NCI-H1694 (cell line): ENCODE measurements around the gene HEATR1.
"Not testable (repeated sequence)": the region's sequence is repeated elsewhere in the genome, so short reads cannot be mapped to it uniquely, and the experiment has no call there.

ENCODE experiments used
- DNase-seq: peaks from one replicate; lab custom pipeline; 2025; lab: John Stamatoyannopoulos, UW

Gene HEATR1

GRCh38 chr1:236603991-236604904 lies at the start of gene HEATR1:
HEATR1 (minus strand) TSS chr1:236604516; CDS start chr1:236604095, 421 bp downstream.
- peak; percentile 91 for DNase-seq

GRCh38 chr1:236645016-236645680 lies 40.8 kb upstream of the HEATR1 start:
- DNase-seq: no peak

DNA sequence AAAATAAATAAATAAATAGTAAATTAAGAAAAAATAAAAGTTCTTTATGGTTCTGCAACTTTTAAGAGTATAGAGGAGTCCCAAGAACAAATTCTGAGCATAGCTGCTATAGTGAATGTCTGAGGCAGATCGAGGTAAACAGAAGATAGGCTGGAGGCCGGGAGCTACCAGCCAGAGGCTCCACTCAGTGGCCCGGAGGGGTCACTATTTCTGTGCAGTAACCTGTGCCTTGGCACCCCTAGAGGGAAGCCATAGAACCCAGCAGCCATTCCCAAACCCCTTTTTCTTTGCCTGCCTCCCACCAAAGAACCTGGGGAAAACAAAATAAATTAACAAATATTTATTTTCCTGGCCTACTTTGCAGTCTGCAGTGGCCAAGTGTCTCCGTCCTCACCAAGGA lies 38.4 kb upstream of the HEATR1 start:
- DNase-seq: no peak

DNA sequence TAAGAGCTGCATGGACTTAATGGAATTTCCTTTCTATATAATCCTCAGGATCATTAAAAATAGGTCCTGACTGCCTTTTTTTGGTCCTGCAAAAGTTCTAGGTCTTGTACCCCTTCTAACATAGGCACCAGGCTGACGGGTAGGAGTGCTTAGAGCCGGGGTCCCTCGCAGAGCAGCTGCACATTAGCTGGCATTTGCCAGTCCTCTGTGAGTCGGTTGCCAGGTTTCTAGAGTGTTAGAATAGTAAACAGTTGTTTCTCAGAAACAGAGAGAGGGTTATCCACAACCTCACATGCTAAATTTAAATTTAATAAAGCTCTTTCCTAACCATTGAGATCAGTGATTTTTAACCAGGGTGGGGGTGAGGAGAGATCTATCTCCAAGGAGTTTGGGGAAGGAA lies 35.4 kb upstream of the HEATR1 start:
- peak; percentile 11 for DNase-seq

GRCh38 chr1:236638945-236639344 lies 34.6 kb upstream of the HEATR1 start:
- no peak for DNase-seq

GRCh38 chr1:236636017-236636416 lies 31.7 kb upstream of the HEATR1 start:
- DNase-seq: no peak

GRCh38 chr1:236627727-236628408 lies 23.6 kb upstream of the HEATR1 start:
- no peak for DNase-seq

- DNase-seq: no peak
These were observed 19.3 kb upstream of the HEATR1 start for GRCh38 chr1:236623371-236624166.

GRCh38 chr1:236622407-236622806 lies 18.1 kb upstream of the HEATR1 start:
- no peak for DNase-seq

DNA sequence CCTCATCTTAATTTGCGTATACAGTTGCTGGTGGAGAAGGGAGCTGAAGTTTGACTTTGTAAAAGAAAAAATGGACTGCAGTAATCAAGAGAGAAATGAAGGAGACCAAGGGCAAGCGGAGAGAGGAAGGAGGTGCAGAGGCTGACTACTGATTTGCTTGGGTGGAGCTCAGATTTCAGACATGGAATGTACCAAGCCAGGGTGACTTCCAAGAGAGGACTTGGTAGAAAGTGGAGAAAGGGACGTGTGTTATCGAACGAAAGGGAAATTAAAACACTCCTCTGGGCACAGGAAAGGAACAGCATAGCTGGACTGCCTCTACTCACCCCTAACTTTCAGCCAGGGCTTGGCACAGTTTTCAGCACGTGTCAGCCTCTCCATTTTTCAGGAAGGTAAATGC lies 15.1 kb upstream of the HEATR1 start:
- DNase-seq: no peak

DNA sequence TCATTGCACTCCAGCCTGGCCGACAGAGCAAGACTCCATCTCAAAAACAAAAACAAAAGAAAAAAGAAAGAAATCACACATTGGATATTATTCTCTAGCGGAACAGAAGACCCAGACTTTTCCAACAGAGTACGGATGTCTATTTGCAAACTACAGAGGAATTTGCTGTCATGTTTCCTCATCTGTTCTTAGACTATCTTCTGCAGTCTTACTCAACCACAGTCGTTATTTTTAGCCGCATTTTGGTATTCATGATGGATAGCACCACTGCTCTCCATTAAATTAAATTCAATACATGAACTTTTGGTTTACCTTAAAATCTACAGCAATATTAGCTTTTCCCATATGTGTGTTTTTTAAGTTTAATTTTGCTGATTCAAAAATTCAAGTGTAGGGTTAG lies 14.2 kb upstream of the HEATR1 start:
- no peak for DNase-seq

DNA sequence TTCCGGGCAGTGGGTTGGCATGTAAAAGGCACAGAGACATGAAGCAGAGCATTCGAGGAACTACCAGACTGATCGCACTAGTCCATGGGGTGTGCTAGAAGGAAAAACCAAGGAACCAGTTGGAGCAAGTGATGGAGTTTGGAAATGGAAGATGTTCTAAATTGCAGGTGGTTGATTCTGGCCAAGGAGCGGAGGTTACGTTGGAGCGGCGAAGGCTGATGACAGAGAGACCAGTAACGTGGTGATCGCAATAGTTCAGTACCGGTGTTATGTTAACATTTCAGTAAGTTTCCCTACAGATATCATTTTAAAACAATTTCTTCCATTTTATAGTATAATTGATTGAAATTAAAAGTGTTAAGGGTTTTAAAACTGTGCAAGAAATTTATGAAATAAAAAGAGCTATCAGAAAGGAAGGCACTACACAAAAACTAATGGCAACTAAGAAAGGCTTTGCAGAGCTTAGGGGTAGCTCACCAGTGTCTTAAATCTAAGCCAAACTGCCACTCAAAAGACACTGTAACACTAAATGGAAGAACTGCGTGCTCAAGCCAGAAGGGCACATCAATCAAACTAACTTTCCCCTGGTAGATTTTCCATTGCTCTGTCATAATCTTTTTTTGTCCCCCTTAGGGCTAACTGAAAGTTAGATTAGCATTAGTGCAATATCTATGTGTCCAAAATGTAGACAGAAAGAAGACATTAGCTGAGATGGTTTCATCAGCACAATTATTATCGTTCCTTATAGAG lies 11.3 kb upstream of the HEATR1 start:
- DNase-seq: no peak

- DNase-seq: no peak
These were observed 8.0 kb upstream of the HEATR1 start for GRCh38 chr1:236612349-236612748.

- peak; percentile 69 for DNase-seq
These were observed 4.8 kb upstream of the HEATR1 start for GRCh38 chr1:236608930-236609726.

DNA sequence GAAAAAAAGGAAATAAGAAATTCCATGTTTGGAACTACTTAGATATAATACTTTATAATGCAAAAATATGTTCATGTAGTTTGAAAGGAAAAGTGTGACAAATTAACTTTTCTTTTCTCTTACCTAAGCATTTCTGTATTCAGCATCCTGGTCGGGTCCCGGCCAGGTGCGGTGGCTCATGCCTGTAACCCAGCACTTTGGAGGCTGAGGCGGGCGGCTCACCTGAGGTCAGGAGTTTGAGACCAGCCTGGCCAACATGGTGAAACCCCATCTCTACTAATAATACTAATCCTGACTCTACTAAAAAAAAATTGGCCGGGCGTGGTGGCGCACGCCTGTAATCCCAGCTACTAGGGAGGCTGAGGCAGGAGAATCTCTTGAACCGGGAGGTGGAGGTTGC lies 3.3 kb upstream of the HEATR1 start:
- not testable (repeated sequence) for DNase-seq

DNA sequence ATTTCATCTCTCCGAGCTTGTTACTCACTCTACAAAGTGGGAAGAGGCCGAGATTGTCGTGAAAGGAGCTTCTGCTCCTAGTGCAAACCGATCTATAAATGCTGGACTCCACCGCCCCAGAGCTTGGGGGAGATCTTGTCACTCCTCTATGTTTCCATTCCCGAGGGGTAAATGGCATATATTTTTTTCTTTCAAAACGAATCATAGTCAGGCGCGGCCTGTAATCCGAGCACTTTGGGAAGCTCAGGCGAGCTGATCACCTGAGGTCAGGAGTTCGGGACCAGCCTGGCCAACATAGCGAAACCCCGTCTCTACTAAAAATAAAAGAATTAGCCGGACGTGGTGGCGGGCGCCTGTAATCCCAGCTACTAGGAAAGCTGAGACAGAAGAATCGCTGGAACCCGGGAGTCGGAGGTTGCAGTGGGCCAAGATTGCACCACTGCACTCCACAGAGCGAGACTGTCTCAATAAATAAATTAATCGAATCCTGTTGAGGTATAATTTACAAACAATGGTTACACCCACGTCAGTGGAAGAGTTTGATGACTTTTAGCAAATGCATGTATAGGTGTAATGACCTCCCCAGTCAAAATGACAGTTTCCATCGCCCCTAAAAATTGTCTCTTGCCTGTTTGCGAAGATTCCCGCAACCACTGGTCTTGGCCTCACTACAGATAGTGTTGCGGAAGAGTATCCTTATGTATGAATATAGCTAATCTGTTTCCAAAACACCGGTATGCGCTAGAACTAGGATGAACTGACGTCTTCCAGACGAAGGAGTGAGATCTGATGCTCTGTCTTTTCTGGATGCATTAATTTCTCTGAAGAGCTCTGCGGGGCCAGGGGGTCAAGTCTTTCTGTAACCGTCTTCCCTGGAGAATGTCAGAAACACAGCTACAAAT lies 840 bp upstream of the HEATR1 start:
- no peak for DNase-seq

- DNase-seq: no peak
These were observed 2.1 kb downstream of the HEATR1 start for GRCh38 chr1:236602171-236602570.

DNA sequence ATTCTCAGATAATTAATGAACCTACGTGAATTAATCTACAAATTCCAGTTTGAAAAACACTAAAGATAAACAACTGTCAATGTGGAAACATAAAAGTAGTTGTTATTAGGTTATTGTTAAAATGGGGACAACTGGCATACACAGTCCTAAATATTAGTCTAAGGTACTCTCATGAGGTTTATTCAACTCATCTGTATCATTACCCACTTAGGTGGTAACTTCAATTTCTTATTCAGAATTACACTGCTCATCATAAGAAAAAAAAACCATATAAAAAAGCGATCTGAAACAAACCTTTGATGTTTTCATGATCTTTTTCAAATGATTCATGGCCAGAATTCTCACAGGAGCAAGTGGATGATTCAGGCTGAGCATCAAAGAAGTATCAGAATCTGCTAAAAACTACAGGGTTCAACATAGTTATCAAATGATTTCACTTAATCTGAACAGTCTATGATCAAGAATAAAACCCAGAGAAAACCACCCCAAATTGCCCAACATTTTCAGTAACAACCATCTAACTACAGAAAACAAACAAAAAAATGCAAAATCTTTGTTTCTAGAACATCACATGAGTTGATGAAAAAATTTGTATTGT lies 13.7 kb downstream of the HEATR1 start:
- DNase-seq: no peak

GRCh38 chr1:236589531-236589930 lies 14.8 kb downstream of the HEATR1 start:
- DNase-seq: no peak
